22Rv1 (cell line): Measurements from ENCODE around the gene VPREB3.

ENCODE experiments used
- H3K27ac ChIP-seq: fragments of 450-650 bp; 2 replicates; pipeline ENCODE4 v1.5.1; 2017
- ZFX ChIP-seq: fragments of 450-650 bp; IDR thresholded peaks from 2 replicates; pipeline ENCODE4 v1.6.1; 2017; ENCODE audit warnings: antibody characterized with exemption, borderline replicate concordance
- TF ChIP-seq, protein P1 (sequence below): fragments of 450-650 bp; IDR thresholded peaks from 2 replicates; pipeline ENCODE4 v1.5.1; 2017; ENCODE audit warnings: mild to moderate bottlenecking

Gene VPREB3, protein sequence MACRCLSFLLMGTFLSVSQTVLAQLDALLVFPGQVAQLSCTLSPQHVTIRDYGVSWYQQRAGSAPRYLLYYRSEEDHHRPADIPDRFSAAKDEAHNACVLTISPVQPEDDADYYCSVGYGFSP

DNA sequence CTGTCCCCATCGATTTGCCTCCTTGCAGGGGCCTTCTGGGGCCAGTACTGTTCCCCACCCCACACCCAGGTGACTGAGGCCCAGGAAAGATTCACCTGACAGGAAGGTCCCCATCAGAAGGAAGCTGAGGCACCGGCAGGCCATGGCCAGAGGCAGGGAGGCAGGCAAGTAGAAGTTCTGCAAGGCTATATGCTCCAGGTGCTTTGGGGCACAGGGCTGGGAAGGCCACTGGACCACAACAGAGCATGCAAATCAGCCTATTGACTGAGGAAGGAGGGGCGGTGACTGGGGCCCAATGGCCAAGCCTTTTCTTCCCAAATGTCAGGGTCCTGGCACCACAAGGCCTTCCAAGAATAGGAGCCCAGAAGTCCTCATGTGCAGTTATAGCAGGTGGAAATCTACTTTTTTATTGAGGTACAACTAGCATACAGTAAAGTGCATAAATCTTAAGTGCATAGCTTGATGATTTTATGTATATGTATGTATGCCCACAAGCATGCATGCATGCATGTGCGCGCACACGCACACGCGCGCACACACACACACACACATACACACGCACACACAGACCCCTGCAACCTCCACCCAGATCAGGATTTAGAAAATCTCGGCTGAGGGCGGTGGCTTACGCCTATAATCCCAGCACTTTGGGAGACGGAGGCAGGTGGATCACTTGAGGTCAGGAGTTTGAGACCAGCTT, at the start of gene VPREB3:
VPREB3 (minus strand) TSS at position 206 of the 700 bp plus-strand sequence; CDS start at position 144, 62 bp downstream.
- no peak within 1 kb of the TSS; the same call in 1 of the 2 replicates for H3K27ac ChIP-seq
- TF ChIP-seq ZFX = no peak
- TF ChIP-seq, protein P1, sequence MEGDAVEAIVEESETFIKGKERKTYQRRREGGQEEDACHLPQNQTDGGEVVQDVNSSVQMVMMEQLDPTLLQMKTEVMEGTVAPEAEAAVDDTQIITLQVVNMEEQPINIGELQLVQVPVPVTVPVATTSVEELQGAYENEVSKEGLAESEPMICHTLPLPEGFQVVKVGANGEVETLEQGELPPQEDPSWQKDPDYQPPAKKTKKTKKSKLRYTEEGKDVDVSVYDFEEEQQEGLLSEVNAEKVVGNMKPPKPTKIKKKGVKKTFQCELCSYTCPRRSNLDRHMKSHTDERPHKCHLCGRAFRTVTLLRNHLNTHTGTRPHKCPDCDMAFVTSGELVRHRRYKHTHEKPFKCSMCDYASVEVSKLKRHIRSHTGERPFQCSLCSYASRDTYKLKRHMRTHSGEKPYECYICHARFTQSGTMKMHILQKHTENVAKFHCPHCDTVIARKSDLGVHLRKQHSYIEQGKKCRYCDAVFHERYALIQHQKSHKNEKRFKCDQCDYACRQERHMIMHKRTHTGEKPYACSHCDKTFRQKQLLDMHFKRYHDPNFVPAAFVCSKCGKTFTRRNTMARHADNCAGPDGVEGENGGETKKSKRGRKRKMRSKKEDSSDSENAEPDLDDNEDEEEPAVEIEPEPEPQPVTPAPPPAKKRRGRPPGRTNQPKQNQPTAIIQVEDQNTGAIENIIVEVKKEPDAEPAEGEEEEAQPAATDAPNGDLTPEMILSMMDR = no peak

DNA sequence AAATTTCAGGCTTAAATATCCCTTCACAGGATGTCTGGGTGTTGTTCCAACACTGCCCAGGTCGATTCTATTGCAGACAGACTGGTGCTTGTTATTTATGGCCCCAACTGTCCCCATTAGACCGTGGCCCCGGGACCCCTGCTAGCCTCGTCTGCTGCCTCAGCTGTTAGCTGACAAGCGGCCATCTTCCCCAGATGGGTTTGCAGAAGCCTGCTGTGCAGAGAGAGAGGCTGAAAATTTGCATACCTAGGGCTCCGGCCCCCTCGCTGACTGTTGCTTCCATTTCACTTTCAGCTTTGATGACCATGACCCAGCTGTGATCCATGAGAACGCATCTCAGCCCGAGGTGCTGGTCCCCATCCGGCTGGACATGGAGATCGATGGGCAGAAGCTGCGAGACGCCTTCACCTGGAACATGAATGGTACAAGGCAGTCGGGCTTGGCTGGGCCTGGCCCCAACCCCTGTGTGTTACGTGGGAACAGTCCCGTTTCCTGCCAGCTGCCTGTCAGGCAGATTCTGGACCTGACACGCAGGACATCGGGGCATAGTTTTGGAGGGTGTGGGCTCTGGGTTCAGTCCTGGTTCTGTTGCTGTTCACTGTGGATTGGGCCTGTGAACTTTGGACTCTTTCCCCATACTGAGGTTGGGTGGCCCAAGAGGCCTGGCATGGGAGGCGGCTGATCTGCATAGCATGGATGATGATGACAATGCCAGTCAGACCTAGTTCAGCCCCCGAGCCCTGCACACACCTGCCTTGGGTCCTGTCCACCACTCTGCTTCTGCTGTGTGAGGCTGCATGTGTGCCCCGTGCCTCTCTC, 49.0 kb upstream of the VPREB3 start:
- TF ChIP-seq, protein P1 = no peak
- TF ChIP-seq ZFX = no peak
- no peak overlapping the region for H3K27ac ChIP-seq

DNA sequence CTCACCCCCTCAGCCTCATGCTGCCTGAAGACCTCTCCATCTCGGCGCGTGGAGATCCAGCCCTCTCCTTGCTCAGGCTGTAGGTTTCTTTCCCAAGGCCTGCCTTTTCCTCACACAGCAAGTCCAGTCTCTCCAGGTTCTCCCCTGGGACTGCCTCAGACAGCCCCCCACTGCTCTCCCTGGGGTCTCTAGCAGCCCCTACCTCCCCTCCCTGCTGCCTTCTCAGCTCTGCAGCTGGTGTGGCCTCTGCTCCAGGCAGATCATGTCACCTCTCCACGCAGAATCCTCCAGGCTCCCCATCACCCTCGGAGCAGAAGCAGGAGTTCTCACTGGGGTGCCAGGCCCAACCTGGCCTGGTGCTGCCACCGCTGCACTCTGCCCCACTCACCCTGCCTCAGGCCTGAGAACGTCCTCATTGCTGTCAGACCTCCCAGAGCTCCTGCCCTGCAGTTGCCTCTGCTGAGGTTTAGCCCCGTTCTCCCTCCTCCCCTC, 47.7 kb upstream of the VPREB3 start:
- H3K27ac ChIP-seq = no peak overlapping the region; the same call in 1 of the 2 replicates
- TF ChIP-seq, protein P1 = no peak
- no peak for TF ChIP-seq ZFX

DNA sequence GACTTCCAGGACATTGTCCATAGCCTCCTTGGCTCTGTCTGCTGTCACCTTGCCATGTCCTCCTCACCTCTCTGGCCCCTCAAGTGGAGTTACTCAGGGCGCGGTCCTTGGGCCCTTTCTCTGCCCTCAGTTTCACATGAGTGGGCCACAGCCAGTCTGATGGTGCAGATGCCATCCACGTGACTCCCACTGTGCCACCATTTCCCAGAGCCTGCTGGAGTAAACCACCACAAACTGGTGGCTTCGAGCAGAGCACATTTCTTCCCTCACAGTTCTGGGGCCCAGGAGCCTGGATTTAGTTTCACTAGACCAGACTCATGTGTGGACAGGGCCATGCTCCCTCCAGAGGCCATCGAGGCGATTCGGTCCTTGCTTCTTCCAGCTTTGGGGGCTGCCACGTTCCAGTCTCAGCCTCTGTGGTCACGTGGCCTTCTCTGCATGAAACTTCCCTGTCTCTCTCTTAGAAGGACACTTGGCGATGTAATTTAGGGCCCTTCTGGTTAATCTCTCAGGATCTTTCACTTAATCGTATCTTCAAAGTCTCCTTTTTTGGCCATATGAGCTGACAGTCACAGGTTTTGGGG, 47.1 kb upstream of the VPREB3 start:
- no peak overlapping the region; the same call in 1 of the 2 replicates for H3K27ac ChIP-seq

DNA sequence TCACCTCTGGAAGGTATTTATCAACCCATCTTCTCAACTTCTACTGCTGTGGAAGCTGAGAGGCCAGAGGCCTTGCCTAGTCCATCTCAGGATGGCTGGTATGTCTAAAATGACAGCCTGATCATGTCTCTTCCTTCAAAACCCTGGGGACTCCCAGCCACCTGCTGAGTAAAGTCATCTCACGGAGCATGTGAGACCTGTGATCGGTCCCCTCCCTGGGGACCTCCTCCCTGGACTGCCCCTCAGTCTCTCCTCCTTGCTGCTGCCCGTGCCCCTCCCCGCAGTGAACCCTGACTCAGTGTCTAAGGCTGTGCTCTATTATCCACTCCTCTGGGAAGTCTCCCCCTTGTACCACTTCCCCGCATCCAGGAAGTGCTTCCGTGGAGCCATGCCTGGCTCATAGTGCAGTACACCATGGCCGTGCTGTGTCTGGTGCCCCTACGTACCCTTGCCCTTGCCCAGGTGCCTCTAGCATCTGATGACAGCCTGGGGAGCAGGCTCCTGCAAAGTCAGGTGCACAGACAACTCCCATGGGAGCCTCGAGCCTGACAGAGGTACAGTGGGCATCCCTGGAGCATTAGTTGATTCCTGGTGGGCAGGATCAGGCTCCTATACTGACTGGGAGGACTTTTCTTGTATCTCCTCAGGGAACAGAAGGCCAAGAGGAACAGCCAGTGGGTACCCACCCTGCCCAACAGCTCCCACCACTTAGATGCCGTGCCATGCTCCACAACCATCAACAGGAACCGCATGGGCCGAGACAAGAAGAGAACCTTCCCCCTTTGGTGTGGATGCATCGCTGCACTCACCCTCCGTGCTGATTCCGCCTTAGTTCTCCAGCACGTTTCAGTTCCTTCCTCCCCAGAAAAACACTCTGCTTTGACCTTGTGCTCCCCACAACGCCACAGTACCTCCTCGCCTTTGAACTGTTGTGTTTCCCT, 46.3 kb upstream of the VPREB3 start:
- no peak for TF ChIP-seq ZFX
- TF ChIP-seq, protein P1 = no peak
- H3K27ac ChIP-seq = no peak overlapping the region

More for the DNA sequence above, 47.1 kb upstream of the VPREB3 start:
- TF ChIP-seq ZFX = no peak
- TF ChIP-seq, protein P1 = no peak

DNA sequence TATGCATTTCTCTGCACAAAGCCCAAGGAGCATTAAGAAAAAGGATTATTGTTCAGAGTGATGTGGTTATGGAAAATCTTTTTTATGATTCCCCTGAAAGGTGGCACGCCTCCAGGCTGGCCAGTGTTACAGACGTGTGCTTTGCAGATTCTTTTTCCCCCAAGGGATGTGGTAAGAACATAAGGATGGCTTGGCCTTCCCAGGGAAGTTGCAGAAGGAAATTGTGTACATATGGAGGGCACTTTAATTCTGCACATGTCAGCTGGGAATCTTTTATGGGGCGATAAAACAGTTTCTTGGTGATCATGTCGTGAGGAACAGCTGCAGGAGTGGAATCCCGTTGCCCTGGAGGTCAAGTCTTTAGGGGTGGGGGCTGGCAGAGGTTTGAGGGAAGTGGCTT, 42.2 kb upstream of the VPREB3 start:
- no peak overlapping the region for H3K27ac ChIP-seq
- TF ChIP-seq, protein P1 = no peak
- TF ChIP-seq ZFX = no peak
